NCI-H82 treated with DMSO at 0.1 percent for 48 hours (cell line): ENCODE measurements around the gene AARS2.

ENCODE experiments used
- DNase-seq: peaks from one replicate; lab custom pipeline; 2025; ENCODE audit not compliant: unreplicated experiment; lab: John Stamatoyannopoulos, UW

Gene AARS2

GRCh38 chr6:44263354-44264100, 49.6 kb downstream of the AARS2 start:
- no peak for DNase-seq

DNA sequence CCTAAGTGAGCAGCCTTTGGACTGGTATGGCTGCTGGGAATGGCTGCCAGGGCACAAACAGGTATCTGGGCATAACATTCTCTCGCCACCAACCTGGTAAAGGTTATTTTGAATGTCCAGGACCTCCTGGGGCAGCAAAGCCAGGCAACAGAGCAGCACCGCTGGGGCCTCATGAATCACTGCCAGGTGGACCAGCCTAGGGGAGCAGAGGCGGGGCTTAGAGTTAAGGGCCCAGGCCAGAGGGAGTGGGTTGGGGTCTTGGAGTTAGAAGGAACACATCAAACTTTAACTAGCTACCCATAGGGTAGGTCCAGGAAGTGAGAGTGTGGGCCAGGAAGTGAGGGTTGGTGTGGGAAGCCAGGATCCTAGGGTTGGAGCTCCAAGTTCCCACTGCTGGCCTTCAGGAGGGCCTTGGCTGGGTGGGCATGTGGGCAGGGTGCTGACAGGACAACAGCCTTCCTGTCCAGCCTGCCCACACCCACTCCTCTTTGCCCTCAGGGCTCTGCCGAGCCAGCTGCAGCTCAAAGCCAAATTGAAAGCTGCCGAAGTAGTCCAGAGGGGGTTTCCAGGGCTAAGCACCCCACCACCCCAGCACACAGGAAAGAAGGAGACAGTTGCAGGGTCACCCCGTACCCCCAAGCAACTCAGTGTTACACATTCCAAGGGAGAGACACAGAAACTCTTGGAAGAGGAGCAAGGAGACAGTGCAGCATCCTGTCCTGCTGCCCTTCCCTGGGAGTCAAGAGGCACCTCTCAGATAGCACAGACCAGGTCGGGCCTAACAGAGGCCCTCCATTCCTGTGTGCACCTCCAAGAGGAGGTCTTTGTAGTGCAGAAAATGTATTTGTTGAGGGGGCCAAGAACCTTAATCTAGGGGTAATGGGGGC, 50.4 kb downstream of the AARS2 start:
- no peak for DNase-seq

GRCh38 chr6:44261581-44261980, 51.6 kb downstream of the AARS2 start:
- DNase-seq = no peak

DNA sequence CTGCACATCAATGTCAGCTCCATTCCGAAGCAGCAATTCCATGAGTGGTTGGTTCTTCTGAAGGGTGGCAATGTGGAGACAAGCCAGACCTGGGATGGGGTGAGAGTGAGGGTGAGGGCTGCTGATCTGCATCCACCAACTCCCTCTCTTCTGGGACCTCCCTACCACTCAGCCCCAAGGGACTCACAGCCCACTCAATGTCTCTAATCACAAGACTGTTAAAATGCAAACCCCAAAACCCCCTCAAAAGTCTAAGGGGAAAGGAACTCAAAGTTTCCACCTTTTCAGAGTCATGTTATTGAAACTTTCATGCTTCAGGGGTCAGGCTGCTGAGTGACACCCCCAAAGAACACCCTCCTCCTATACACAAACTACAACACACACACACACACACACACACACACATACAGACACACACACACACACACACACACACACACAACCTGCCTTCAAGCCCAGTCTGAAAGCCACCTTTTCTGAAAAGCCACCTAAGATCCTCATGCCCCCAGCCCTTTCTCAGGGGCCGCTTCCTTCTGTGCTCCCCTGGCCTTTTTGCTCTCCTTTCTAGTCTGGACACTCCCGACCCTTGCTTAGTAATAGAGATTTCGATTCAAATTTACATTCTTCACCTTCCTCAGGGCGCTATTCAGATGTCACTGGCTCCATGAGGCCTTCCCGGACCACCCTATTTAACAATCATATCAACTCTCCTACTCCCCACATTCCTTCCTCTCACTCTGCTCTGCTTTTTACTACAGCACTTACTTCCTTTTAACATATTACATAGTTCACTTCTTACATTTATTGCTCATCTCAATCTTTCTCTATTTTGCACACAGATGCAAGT, 52.5 kb downstream of the AARS2 start:
- no peak for DNase-seq

GRCh38 chr6:44260011-44260410, 53.1 kb downstream of the AARS2 start:
- no peak for DNase-seq

DNA sequence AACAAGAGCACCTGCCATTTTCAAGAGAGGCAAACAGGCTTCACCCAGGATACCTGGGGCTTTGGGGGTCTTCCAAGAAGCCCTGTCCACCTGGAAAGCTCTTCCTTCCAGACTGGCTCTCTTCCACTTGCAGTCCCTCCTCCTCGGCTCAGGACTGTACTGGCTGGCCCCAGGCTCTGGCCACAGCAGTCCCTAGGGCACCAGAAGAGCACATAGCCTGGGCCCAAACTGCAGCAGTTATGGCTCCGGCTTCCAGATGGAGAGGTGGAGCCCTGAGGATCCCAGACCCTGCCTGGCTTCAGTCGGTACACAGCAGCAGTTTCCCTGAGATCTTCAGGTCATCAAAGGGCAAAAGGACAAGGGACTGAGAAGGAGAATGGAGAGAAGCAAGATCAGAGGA, 54.2 kb downstream of the AARS2 start:
- no peak for DNase-seq

DNA sequence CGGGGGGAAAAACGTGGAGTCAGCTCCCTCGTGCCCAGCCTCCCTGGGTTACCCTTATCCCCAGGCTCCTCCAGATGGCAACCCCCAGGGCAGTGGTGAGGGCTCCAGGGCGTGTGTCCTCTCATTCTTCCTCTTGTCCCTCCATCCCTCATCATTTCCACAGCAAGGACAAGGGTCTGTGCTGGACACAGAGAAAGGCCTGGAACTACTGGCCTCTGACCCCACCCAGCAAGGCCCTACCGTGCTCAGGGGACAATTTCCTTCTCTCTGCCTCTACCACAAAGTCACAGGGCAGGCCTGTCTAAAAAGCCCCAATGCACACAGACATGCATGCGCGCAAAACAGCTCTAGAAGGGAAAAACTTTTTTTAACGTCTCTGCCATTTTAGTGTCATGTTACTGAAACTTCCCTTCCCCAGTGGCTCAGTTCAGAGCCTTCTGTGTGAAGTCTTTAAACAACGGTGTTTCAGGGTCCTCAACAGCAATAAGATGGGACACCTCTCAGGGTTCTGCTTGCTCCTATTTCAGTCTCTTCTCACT, 54.8 kb downstream of the AARS2 start:
- no peak for DNase-seq

DNA sequence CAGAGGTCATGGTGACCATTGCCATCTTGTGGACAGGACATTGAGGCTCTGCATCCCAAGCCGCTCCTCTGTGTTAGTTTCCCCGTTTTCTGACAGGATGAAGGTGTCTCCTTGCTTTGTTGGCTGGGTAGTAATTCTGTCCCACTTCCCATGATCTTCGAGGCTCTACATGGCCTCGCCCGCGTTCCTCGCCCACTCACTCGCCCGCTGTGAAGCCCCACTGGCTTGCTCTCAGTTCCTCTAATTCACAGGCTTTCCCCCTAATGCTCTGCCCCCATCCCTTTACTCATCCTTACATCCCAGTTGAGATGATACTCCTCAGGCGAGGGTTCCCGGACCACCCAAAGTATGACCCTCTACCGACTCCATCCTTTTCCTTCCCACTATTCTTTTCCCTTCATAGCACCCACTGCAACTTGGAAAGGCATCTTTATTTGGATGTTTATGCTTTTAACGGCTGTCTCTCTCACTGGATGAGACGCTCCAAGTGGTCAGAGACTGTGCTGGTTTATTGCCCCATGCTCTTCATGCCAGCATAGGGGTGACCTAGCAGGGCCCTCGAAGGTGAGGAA, 55.3 kb downstream of the AARS2 start:
- DNase-seq = no peak

GRCh38 chr6:44257025-44257752, 56.0 kb downstream of the AARS2 start, which contains the start of gene SLC35B2:
Gene SLC35B2 (minus strand): TSS chr6:44257528. CDS start chr6:44257410, 118 bp downstream.
- DNase-seq = peak; percentile 35

GRCh38 chr6:44256775-44257024, 56.4 kb downstream of the AARS2 start:
- no peak for DNase-seq

DNA sequence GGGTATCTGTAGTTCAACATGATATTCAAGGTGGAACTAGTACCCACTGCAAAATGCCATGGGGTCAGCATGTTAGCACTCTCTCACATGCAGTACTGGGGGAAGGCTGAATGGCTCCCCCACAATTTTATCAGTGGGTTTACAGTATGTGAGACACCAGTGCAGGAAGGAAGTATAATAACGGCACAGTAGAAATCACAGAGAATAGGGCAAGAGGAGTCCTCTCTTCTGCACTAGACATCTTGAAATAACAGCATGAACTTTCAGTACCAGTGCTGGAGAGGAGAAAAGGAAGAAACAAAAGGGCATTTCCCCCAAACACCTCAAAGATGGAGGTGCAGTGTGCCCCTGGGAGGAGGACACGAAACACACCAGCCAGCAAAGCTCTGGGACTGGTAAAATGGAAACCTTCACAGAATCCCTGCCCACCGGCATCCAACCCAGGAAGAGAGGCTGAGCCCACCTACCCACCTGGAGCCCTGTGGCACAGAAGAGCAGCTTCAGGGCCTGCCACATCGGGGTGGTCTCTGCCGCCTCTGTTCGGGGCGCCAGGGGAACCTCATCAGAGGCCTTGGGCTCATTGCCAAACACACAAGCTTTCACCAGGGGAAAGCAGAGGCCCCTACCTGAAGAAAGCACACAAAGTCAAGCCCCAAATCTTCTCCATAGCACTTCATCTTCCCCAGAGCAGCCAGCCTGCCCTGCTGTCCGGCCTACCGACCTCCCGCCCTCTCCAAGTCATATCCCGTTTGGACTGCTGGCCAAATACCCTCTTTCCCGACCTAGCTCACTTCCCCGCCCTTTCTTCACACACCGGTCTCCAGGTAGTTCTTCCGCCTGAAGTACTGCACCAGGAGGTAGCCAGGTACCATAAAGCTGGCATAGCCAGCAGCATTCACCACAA, 57.0 kb downstream of the AARS2 start:
- DNase-seq = no peak

DNA sequence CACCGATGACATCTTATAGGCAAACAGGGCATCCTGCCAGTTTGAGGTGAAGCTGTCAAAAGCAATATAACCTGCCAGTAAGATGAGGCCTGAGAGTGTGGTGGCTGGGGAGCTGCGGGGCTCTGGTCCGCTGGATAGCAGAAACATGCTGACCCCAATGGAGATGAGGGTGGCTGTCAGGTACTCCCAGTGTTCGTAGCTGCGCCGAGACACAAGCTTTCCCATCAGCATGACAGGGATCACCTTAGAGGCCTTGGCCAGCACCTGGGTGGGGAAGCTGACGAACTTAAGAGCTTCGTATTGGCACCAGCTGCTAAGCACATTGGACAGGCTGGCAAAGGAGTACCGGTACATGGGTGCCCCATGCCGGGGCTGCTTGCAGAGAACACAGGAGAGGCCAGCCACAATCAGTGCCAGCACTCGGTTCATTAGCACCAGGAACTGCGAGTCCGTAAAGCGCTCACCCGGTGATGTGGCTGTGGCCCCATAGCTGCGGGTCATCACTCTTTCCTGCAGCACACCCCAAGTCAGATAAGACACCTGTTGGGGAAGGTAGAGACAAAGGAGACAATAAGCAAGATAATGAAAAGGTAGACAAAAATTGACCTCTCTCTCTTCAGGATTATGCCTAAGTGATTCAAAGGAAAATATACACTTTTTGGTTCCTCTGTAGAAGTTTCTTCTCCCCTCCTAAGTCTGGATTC, 57.9 kb downstream of the AARS2 start:
- no peak for DNase-seq

DNA sequence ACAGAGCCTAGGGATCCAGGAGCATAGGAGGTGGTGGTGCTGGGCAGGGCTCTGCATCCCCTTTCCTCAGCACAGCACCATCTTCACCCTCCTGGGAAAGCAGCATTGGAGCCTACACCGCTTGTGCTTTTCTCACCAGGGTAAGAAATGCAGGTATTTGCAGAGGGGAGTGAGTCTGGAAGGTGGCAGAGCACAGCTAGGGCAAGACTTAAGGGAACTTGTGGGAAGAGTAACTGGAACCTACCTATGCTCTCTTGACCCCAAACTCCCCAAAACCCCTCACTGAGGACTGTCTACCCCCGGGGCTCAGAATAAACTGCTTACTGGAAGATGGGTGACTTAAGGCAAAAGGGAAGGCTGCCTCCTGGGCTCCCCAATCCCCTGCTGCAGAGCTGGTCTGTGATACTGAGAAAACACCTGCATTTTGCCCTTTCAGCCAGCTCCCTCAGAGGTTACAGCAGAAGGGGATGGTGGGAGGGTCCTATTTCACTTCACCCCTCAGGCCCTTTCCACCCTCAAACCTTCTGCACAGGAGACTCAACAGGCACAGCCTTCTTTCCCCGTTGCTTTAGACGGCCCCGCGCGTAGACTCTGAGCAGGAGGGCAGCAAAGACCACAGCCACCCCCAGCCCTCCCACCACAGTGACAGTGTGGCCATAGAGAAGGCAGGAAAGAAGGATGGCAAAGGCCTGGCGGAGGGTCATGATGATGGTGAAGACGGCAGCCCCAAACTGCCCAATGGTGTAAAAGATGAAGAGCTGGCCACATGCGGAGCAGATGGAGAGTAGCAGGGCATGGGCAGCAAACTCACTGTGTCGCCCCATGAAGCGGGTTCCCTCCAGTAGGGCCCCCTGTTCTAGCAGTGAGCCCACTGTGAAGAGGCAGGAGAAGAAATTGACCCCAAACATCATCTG, 58.7 kb downstream of the AARS2 start:
- no peak for DNase-seq

GRCh38 chr6:44253307-44254101, 59.6 kb downstream of the AARS2 start:
- DNase-seq = peak; percentile 29

- no peak for DNase-seq
Measured at GRCh38 chr6:44251576-44252524, 61.3 kb downstream of the AARS2 start.

DNA sequence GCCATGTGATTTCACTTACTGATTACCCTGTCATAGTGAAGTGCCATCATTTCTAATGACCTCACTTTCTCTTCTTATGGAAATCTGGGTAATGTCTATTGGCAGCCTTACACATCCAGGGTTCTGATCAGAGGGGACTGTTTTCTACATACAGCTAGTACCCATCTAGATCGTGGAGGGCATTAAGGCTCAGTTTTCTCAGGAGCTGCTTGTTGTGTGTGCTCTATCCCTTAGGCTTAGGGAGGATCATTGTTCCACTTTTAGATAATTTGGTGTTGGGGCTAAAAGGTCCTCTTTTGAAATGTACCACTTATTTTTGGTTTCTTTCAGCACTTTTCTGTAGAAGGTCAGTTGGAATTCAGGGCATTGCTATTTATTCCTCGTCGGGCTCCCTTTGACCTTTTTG, 62.4 kb downstream of the AARS2 start:
- DNase-seq = no peak
